Left cardiac atrium (tissue), 4 donors: ENCODE data around the gene SLC13A1. TPM values are rescaled to one million over a fixed set of nuclear protein-coding genes. Genes with fewer than 3 reads are reported as not detected.
"Not testable (repeated sequence)": the region's sequence is repeated elsewhere in the genome, so short reads cannot be mapped to it uniquely, and the experiment has no call there.

Experiments used
- ATAC-seq, 2 donors: fragments of 200-7000 bp; cut with Tn5 transposase; one replicate each; pipeline ENCODE4 v1.9.1; 2020; ENCODE audit warnings: mild to moderate bottlenecking in 2 of 2, moderate library complexity in 2 of 2
- DNase-seq: peaks from one replicate; pipeline ENCODE4 v3.0.0-alpha.2; 2020
- intact Hi-C, 2 donors: fragments of 100-400 bp; cut with DNase I; formaldehyde crosslinking; loops; one replicate each; pipeline versions ENCODE4 v1.14.1 to v1.15.1; 2022 to 2023
- long read RNA-seq: library from polyadenylated mRNA; unstranded; transcript quantifications from one replicate; pipeline ENCODE4 v2.0.0, GENCODE V29; 2021
- total RNA-seq, 2 donors: library from RNA; stranded (reverse); fragmentation: NEBNext Ultra II Directional; extraction: Animal tissue kit (Norgen Biotek cat#: 25700); gene quantifications; one replicate each; pipeline ENCODE4 v1.2.1, GENCODE V29; 2021
- donor health status: DM: no; HTN: yes; CAD: no.
- donor health status: DM: no; HTN: yes; CAD: no; lungs with severe emphysema.
- donor health status: DM: yes; HTN: yes; CAD: no.
- donor health status: Dilated cardiomyopathy.

The SLC13A1 gene, protein sequence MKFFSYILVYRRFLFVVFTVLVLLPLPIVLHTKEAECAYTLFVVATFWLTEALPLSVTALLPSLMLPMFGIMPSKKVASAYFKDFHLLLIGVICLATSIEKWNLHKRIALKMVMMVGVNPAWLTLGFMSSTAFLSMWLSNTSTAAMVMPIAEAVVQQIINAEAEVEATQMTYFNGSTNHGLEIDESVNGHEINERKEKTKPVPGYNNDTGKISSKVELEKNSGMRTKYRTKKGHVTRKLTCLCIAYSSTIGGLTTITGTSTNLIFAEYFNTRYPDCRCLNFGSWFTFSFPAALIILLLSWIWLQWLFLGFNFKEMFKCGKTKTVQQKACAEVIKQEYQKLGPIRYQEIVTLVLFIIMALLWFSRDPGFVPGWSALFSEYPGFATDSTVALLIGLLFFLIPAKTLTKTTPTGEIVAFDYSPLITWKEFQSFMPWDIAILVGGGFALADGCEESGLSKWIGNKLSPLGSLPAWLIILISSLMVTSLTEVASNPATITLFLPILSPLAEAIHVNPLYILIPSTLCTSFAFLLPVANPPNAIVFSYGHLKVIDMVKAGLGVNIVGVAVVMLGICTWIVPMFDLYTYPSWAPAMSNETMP
- not detected for total RNA-seq
- long read RNA-seq, result 0 reads

DNA sequence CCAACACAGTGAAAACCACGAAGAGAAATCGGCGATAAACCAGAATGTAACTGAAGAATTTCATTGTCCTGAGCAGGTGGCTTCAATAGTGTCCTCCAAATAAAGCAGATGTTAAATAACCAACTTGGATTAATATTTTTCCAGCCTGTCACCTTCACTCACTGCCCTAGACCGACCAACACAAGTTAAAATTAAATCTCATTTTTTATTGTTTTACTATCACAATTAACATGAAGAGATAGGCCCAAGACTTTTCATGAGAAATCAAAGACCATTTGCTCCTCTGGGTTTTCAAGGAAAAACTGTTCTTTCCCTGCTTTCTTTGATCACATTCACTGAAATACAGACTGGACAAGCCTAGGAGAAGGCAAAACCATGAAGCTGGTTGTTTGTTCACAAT, at the start of gene SLC13A1:
SLC13A1 (minus strand) TSS at position 87 of the 400 bp plus-strand sequence; CDS start at position 64, 23 bp downstream.
- ATAC-seq (no peak), DNase-seq (no peak)
- intact Hi-C loops, result no loop called here

DNA sequence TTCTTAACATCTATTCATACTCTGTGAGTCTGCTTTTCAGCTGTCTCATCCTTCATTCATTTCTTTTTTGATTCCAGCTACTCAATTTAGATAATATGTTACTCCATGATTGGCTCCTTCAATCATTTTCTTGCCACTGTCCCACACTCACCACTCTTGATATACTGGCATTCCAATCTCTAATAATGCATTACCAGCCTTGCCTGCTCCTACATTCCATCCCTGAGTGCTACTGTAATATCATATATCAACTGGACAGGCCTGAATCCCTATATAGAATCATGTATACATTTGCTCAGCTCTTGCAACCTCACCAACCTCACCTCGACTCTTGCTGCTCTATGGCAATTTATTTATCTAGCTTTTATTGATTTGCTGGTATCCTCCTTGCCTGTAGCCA, 45.0 kb upstream of the SLC13A1 start:
- ATAC-seq (no peak), DNase-seq (no peak)
- intact Hi-C loops, result no loop called here

DNA sequence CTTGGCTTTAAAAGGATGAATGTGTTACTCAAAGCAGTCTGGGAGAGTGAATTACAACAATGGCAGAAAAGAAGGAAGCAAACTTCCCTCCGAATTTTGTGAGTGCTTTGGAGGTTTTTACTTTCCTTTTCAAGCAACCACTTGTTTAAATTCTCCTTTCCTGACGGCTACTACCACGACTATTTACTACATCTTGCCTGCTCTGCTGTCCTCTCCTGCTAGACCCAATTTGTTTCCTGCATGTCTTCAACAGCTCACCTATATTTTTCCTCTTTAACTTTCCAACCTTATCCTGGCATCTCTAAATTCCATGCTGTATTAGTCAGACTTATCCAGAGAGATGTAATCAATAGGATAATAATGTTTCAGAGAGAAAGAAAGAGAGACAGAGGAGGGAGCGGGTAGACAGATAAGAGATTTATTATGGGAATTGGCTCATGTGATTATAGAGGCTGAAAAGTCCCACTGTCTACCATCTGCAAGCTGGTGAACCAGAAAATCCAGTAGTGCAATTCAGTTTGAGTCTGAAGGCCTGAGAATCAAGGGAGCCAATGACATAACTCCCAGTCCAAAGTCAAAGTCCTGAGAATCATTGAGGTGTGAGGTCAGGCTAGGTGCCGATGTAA, 42.8 kb upstream of the SLC13A1 start:
- DNase-seq, result no peak
- intact Hi-C loops, result no loop called here
- ATAC-seq, result no peak

DNA sequence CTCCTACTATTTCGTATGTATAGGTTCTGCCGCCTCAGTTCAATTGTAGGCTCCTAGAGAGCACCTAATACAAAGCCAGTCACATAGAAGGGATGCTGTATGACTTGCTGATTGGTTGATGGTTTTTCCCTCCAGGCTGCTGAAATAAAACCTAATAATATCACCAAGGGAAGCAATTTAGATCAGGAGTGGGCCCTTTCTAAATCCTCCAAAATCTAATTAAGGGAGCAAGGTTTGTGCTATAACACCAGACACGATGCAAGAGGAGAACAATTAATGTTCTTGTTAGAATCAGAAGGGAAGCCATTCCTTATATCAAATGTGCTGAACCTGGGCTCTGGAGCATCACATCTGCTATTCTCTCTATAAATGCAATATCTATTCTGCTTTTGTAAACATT, 42.0 kb upstream of the SLC13A1 start:
- no peak for ATAC-seq
- intact Hi-C loops, result no loop called here

DNA sequence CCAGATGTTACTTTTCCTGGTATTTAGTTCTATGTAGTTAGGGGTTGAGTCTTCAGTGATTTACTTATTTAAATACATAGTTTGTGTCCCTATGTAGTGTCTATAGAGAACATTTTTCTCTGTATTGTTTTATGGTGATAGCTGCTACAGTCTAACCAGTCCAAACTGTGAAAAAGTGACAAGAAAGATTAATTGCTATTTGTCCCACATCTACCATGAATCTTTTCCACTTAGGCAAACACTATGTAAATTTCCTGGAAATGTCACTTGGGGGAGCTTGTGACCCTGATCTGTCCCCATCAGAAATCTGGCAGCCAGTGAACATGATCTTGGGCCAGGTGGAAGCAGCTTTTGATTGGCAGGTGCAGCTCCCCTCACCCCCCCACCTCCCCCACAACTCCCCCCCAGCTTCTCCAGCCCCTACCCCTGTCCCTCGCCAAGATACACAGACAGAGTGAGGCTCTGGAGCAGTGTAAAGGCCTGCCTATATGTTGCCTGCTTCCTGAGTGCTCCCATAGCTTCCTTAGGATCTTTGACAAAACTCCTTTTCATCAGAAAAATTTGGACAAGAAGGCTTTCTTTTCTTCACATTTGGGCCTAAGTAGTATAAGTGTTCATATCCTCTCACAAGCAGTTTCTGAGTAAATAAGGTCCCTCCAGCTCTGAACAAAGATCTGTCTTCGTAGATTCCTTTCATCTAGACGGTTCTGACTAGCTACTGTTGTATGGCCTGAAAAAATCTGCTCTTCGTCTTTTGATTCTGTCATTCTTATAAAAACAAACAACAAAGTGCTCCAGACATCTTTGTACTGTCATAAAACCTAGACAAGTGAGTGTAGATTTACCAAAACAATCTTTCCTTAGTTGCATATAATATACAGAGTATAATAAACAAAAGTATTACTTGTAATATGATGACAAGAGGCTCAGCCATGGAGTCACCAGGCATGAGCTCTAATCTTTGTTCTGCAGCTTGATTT, 31.5 kb upstream of the SLC13A1 start:
- DNase-seq (no peak), ATAC-seq (no peak)
- intact Hi-C loops, result no loop called here

More for the DNA sequence above, 42.0 kb upstream of the SLC13A1 start:
- DNase-seq, result no peak

DNA sequence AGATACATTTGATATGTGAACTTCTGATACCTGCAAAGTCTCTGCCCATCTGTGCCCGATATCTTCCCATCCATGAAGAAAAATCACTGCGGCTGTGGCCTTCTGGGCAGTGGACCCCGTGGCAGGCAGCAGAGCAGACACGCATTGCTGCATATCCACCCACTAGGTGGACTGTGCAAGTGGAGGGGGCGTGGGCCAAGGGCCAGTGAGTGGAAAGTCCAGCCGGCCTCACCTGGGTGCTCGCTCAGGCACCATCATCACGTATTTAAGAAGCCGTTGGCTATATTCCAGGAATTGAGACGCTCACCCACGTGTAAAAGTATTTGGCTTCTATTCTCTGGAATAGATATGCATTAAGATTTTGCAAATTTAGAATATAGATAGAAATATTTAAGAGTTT, 30.8 kb upstream of the SLC13A1 start:
- DNase-seq (no peak), ATAC-seq (no peak)
- intact Hi-C loops, result no loop called here

DNA sequence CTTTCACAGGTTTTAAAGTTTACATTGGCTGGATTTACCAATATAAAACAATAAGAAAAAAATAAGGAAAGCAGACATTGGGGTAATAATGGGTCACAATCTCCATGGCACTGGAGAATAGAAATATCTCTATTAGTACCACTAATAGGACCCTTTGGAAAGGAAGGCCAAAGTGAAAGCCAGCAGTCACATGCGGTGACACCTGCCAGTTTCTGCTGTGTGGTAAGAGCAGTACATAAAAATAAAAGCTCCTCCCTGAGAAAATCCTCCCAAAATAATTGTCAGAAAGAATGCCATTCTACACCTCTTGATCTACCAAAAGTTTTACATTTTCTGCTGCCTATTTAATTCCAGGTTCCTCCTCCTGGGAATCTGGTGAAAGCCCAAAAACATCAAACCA, 30.4 kb upstream of the SLC13A1 start:
- intact Hi-C loops, result no loop called here
- no peak for DNase-seq
- ATAC-seq, result no peak

DNA sequence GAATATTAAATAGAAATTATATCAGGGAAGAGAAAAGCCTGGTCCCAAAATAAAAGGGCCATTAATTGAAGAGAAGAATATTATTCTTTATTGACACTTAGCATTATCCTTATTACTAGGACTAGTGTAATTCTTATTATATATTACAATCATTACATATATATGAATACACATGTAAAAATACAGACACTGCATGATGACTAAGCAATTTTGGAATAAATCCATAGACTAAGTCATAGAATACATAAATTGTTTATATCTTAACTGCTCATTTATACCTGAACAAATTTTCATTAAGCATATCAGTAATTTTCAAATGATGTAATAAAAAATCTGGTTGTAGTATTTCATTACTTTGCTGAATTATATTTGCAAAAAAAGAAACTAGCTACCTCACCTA, 29.7 kb upstream of the SLC13A1 start:
- ATAC-seq, result no peak

DNA sequence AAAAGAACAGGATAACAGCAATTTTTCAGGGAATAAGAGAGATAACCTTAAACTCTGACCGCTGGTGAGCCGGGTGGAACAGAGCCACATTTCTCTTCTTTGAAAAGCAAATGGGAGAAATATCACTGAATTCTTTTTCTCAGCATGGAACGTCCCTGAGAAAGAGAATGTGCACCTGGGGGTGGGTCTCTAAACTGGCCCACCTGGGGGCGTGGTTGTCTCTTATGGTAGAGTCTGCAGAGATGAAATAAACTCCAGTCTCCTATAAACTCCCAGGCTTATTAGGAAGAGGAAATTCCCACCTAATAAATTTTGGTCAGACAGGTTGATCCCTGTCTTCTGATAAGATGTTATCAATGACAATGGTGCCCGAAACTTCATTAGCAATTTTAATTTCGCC, 27.9 kb upstream of the SLC13A1 start:
- intact Hi-C loops, ATAC-seq, DNase-seq: not testable (repeated sequence)

More for the DNA sequence above, 29.7 kb upstream of the SLC13A1 start:
- DNase-seq, result no peak
- intact Hi-C loops, result no loop called here

DNA sequence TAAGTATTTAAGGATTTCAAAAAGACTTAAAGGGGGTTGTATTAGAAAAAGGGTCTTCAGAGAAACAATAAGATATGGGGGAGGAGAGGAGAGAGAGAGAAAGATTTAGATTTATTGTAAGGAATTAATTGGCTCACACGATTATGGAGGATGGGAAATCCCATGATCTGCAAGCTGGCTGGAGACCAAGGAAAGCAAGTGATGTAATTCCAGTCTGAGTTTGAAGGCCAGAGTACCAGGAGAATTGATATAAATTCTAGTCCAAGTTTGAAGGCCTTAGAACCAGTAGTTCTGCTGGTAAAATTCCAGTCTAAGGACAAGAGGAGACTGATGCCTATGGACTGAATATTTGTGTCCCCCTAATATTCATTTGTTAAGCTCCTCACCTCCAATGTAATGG, 20.6 kb upstream of the SLC13A1 start:
- peak in 1 of 2 donors; percentile 35 for ATAC-seq
- DNase-seq, result no peak
- intact Hi-C loops, result no loop called here

DNA sequence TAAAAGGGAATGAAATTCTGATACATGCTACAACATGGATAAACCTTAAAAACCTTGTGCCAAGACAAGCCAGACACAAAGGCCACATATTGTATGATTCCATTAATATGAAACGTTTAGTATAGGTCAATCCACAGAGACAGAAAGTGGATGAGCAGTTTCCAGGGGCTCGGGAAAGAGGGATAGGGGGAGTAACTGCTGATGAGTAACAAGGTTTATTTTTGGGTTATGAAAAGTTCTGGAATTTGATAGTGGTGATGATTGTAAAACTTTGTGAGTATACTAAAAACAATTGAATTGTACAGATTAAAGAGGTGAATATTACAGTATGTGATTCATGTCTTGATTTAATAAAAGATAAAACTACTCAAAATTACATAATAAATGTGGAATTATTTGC, 19.1 kb upstream of the SLC13A1 start:
- ATAC-seq, result no peak
- intact Hi-C loops, result no loop called here
- DNase-seq, result no peak

DNA sequence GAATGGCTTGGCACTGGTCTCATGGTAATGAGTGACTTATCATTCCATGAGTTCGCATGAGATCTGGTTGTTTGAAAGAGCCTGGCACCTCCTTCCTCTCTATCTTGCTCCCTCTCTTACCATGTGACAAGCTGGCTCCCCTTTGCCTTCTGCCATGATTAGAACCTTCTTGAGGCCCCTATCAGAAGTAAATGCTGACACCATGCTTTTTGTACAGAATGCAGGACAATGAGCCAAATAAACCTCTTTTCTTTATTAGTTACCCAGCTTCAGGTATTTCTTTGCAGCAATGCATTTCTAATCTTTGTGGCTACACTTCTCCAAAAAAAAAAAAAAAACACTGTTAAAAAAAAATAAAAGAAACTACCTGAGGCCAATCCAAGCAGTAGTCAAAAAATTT, 17.1 kb upstream of the SLC13A1 start:
- ATAC-seq, result no peak
- no peak for DNase-seq
- intact Hi-C loops, result no loop called here

DNA sequence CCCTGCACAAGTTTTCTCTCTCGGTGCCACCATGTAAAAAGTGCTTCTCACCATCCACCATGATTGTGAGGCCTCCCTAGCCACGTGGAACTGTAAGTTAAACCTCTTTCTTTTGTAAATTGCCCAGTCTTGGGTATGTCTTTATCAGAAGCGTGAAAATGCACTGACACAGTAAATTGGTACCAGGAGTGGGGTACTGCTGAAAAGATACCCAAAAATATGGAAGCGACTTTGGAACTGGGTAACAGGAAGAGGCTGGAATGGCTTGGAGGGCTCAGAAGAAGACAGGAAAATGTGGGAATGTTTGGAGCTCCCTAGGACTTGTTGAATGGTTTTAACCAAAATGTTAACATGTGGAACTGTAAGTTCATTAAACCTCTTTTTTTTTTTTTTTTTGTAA, 15.6 kb upstream of the SLC13A1 start:
- ATAC-seq (no peak), DNase-seq (no peak)
- intact Hi-C loops, result no loop called here

DNA sequence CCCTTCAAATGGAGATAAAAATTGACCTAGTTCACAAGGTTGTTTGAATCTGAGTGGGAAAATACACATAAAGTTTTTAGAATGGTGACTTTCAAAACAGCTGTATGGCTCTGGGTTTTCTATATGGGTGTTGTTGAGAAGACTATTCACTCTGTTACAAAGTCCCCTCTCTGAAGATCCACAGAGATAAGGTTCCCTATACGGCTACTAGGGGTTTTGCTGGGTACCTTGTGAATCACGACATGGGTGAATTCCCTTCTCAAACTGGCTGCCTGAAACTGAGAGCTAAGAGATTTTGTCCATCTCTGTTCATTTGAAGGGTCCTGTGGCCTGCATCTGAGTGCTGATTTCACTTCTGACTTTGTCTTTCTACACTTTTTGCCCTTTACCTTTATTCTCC, 11.8 kb upstream of the SLC13A1 start:
- DNase-seq (no peak), ATAC-seq (no peak)
- intact Hi-C loops, result no loop called here

DNA sequence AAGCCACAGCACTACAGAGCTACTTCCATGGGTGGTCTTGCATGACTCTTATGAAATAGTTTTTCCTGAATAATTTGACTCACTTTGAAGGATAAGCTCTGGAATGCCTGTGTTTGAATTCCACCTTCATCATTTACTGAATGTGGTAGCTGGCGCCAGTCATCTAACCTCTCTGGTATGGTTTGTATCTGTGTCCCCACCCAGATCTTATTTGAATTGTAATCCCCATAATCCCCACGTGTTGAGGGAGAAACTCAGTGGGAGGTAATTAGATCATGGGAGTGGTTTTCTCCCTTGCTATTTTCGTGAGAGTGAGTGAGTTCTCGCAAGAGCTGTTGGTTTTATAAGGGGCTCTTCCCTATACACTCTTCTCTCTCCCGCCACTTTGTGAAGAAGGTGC, 11.2 kb upstream of the SLC13A1 start:
- no peak for DNase-seq
- intact Hi-C loops, result no loop called here
- ATAC-seq, result no peak

DNA sequence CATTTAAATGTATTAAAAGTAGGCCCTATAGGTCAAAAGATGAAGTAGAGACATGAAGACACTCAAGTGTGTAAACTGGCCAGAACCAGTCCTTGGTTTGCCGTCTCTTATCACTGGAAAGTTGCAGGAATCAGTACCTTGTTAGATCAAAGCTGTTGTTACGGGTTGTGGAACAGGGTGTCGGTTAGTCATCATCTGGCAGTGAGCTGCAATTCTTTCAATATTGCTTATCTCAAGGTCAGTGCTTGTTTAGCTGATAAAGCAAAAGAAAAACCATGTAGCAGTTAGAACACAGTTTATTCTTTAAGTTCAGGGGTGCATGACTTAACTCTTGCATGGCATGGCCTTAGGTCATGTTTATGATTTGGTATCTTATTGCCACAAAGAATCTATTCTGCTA, 10.0 kb upstream of the SLC13A1 start:
- no peak for DNase-seq
- ATAC-seq, result peak; percentile 27 to 87
- intact Hi-C loops, result no loop called here

DNA sequence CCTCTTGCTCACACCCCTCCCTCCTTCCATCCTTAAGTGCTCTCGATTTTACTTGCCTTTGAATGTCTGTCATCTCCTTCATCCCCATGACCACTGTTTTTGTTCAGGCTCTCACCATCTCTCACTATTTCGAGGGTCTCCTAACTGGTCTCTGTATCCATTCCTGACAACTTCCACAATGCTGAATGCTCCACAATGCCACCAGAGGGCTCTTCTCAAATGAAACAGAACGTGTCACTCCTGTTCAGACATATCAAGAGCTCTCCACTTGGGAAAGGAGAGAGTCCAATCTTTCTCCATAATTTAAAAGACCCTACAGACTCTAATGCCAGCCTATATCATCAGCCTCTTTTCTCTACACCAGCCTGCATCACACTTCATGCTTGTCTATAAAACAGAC, 9.0 kb upstream of the SLC13A1 start:
- ATAC-seq (peak in 1 of 2 donors; percentile 52), DNase-seq (no peak)
- intact Hi-C loops, result no loop called here

DNA sequence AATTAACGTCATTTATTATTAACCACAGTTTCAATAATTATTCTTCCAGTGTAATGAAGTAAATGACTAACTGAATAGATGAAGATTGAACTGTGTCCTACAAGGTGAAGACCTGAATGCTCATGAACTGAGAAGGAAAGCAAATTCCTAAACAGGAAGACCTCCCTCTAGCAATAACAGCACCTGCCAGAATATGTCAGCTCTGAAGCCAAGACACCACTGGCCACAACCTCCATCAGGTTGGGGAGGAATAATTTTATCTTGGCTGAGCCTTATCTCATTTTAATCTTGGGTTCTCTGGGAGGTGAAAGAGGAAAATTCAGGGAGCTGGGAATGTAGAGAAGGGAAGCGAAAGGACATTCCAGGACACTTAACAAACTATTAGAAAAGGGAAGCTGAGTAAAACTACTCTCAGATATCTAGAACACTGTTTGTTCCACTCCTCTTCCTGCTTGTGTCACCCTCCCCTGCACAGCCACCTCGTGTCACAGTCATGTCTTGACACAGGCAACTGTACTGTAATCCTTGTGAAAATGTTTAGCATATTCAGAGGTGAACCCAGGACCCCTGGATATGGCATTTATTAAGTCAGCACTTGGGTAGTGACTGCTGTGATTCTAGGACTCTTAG, 4.6 kb upstream of the SLC13A1 start:
- ATAC-seq, result no peak

DNA sequence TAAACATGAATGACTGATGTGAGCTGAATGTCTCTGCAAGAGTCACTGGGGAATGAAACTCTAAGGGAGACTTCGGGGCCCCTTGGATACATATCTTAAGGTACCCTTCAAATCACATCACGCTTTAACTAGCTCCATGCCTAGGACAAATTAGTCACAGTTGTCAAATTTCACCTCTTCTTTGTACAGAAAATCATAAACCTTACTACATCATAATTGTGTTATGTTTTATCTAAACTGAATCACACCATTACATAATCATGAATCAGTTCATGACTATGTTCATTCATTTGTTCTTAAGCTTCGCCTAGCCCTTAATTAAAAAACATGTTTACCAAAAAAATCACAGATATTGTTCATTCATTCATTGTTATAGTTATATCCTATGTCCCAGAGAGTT, 2.1 kb upstream of the SLC13A1 start:
- no peak for DNase-seq
- intact Hi-C loops, result no loop called here
- no peak for ATAC-seq

More for the DNA sequence above, 4.6 kb upstream of the SLC13A1 start:
- intact Hi-C loops, result no loop called here
- no peak for DNase-seq
